ENCODE data around the gene DBI.
"Not testable (repeated sequence)": the region's sequence is repeated elsewhere in the genome, so short reads cannot be mapped to it uniquely, and the experiment has no call there.

The DBI gene

DNA sequence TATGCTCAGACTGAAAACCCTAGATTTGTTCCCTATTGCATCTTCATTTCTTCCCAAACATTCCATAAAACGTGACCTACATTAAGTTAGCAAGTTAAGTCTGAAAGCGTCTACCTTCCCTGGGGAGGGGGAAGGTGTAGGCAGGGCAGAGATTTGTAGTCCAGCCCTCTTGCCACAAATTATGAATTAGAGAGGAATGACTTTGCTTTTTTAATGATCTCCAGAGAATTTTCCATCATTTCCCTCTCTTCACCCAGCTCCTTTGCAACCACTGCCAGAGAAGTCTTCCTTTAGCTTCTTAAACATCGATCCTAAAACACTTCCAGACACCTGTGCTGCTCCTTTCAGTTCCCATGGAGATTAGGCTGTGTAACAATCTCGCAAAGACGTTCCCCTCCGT, 1.3 kb upstream of the DBI start:
- DNase-seq (ENCODE audit: low read depth): no peak

- no peak for DNase-seq (ENCODE audit: low read depth)
Observed at GRCh38 chr2:119366161-119366648, 572 bp upstream of the DBI start.

GRCh38 chr2:119367472-119368099, 809 bp downstream of the DBI start:
- peak; percentile 10 for DNase-seq (ENCODE audit: low read depth)

GRCh38 chr2:119369845-119370244, 3.1 kb downstream of the DBI start:
- no peak for DNase-seq (ENCODE audit: low read depth)

- DNase-seq (ENCODE audit: low read depth): no peak
Observed at GRCh38 chr2:119371111-119371510, 4.3 kb downstream of the DBI start.

DNA sequence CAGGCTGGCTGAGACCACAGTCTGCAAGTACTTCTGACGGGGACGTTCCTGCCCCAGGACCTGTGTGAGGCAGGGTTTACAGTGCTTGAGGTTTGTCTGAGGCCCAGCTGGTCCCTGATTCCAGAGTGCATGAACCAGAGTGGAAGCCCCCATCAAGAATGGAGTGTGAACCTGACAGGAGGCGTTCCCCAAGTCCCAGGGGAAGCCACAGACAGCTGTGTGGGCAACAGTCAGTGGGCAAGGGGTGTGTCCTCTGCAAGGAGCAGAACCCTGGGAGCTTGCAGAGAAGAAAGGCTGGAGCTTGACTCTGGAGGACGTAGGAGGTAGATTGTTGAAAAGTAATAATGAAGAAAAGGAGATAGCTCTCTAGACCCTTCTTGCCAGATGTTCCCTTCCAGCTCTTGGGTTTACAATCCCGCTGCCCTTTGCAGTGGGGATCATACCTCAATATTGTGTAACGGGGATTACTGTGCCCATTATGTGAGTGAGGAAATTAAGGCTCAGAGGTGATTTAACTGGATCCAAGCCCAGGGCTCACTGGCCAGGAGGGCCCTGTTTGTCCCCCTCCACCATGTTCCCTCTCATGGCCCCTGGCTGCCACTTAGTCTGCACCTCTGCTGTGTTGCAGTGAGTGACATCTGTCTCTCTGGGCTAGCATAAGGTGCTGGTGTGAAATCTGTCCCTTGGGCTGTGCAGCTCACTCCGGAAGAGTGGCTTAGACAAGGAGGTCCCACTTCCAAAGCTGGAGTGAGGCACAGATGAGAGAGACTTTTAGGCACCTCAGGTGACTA, 6.2 kb downstream of the DBI start:
- DNase-seq (ENCODE audit: low read depth): no peak

- not testable (repeated sequence) for DNase-seq (ENCODE audit: low read depth)
Observed at GRCh38 chr2:119373907-119374745, 7.3 kb downstream of the DBI start.

GRCh38 chr2:119376406-119376805, 9.6 kb downstream of the DBI start:
- DNase-seq (ENCODE audit: low read depth): not testable (repeated sequence)

DNA sequence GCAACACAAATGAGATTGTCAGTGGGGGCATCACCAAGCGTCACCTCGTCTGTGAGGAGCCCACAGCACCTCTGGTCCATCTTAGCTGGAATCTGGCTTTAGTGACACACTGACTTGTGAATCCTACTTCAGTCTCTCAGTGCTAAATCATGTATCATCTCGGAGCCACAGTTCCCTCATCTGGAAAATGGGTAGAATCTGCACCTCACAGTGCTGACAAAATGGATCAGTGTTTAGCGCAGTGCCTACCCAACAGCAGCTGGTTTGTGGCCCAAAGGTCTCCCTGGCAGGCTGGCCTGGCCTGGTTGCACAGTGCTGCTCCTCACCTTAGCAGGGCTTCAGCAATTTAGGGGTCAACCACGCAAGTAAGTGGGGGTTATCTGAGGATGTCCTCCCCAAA, 10.0 kb downstream of the DBI start:
- DNase-seq (ENCODE audit: low read depth): no peak

DNA sequence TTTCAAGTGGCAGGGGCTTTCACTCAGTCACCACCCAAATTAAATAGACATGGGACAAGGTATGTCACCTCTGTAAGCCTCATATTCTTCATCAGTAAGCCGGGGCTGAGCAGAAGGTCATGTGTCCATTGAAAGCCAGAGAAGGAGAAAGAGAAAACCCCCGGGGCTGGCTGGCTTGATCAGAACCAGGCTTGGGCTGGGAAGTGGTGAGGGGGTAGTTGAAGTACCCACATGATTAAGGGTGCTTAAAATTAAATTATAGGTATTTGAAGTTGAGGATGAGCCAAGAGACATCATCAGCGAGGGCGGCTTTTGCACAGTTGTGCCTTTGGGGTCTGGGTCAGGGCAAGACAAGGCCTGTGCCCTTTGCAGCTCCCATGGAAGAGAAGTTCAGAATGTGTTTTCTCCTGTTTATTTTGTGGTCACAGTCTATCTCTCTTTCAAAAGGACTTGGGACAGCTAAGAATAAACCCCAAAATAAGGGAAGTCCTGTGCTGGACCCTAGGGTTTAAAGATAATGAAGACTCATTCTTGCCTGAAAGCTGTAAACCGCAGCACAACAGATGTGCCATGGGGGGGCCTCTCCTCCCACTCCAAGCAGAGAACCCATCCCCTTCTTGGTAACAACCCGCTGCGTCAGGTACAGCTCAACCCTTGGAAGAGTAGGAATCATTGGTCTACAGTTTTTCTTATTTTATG, 10.7 kb downstream of the DBI start:
- DNase-seq (ENCODE audit: low read depth): no peak

DNA sequence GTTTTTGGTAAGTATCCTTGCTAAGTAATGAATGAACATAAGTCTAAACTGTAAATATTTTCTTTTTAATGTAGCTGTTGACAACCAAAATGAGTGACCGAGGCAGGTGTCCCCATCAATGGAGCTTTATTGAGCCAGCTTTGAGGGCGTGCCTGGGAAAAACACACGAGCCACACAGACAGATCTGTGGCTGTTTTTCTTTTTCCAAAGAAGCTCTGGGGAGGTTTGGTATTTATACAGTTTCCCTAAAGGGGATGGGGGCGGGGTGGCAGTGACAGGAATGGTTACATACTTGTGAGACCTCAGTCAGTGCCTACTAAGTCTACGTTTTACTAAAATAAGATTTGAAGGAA, 11.2 kb downstream of the DBI start:
- no peak for DNase-seq (ENCODE audit: low read depth)

DNA sequence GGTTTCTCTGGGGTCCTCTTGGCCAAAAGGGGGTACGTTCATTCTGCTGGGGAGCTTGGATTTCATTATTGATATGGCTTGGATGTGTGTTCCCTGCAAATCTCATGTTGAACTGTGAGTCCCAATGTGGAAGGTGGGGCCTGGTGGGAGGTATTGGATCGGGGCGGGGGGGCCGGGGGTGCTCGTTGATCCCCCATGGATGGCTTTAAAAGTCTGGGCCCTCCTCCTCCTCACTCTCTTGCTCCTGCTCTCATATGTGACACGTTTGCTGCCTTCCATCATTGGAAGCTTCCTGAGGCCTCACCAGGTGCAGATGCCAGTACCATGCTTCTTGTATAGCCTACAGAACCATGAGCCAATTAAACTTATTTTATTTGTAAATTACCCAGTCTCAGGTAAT, 11.8 kb downstream of the DBI start:
- DNase-seq (ENCODE audit: low read depth): no peak

- no peak for DNase-seq (ENCODE audit: low read depth)
Observed at GRCh38 chr2:119383410-119384140, 16.8 kb downstream of the DBI start.

DNA sequence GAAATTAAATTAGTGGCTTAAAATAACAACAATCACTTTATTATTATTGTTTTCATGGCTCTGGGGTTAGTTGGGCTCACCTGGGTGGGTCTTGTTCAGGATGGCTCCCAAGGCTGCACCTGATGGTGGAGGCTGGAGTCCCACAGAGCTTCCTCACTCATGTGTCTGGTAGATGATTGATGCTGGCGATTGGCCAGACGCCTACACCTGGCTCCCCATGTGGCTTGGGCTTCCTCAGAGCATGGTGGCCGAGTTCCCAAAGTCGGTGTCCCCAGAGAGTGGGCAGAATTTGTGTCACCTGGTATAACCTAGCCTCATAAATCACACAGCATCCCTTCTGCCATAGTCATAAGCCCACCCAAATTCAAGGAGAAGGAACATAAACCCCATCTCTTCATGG, 18.2 kb downstream of the DBI start:
- DNase-seq (ENCODE audit: low read depth): no peak

GRCh38 chr2:119385466-119385865, 18.7 kb downstream of the DBI start:
- DNase-seq (ENCODE audit: low read depth): no peak

- no peak for DNase-seq (ENCODE audit: low read depth)
Observed at GRCh38 chr2:119387381-119388129, 20.8 kb downstream of the DBI start.

DNA sequence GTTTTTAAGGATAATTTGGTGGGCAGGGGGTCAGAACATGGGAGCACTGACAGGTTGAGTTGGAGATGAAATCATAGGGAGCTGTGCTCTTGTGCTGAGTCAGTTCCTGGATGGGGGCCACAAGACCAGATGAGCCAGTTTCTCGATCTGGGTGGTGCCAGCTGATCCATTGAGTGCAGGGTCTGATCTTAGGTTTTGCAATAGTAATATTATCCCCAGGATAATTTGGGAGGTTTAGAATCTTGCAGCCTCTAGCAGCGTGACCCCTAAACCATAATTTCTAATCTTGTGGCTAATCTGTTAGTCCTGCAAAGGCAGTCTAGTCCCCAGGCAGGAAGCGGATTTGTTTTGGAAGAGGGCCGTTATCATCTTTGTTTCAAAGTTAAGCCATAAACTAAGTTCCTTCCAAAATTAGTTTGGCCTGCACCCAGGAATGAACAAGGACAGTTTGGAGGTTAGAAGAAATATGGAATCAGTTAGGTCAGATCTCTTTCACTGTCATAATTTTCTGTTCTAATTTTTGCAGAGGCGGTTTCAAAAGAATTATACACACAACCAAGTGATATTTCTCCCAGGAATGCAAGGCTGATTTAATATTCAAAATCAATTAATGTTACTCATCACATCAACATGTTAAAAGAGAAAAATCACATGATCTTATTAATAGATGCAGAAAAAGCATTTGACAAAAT, 23.0 kb downstream of the DBI start:
- no peak for DNase-seq (ENCODE audit: low read depth)

GRCh38 chr2:119393971-119394748, 27.4 kb downstream of the DBI start:
- no peak for DNase-seq (ENCODE audit: low read depth)

GRCh38 chr2:119397196-119397595, 30.4 kb downstream of the DBI start:
- no peak for DNase-seq (ENCODE audit: low read depth)

Data from stimulated activated CD8-positive, alpha-beta memory T cell treated with anti-CD3 and anti-CD28 coated beads, Interleukin-12 subunit alpha, Interleukin-12 subunit beta, amount 100 ng/mL, for 4 hours (primary cell).